ENCODE data around the gene PCDH12.

Gene PCDH12

DNA sequence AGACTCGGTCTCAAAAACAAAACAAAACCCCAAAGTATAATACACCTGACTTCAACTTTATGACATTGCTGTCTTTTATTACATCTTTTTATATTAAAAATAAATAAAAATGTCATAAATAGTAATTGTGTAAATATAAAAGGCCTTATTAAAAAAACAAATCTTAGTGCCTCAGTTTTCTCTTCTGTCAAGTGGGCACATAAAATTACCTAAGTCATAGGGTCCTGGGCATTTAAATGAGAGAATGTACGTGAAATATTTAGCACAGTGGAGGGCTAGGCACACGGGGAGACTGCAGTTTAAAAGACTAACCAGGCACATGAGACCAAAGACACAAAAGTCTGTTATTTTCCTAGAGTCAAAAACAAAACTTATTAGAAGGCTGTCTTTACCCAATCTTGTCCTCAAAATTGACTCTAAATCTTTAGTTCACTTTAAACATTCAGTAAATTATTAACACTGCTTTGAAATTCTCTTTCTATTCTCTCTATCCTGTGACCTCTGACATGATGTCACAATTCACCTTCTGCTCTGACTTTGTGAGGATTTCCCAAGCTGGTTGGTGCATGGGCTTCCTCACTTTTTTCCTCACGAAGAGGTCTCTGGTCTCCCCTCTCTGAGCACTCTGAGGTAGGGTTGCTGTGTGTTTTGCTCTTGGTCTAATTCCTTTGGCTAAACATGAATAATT, 8.4 kb upstream of the PCDH12 start:
- no peak for DNase-seq

GRCh38 chr5:141965071-141965470, 7.1 kb upstream of the PCDH12 start:
- DNase-seq, result no peak

DNA sequence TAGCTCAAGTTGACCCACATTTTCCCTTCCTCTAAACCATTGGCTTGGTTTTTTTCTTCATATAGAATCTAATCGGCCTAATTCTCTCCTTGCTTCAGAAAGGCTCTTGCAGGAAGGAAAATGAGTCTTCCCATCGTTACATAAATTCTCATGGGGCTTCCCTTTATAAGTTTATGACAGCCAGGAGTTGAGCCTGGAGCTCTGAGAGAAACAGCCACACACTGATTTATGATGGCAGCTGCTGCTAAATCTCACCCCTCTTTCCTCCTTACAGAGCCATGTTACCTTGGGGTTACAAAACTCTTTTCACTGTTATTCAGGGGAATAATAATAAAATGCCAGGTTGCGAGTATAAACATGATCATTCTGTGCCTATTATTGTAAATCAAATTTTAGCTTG, 5.7 kb upstream of the PCDH12 start:
- DNase-seq, result no peak

- no peak for DNase-seq
These were observed 3.5 kb upstream of the PCDH12 start for GRCh38 chr5:141961466-141961865.

DNA sequence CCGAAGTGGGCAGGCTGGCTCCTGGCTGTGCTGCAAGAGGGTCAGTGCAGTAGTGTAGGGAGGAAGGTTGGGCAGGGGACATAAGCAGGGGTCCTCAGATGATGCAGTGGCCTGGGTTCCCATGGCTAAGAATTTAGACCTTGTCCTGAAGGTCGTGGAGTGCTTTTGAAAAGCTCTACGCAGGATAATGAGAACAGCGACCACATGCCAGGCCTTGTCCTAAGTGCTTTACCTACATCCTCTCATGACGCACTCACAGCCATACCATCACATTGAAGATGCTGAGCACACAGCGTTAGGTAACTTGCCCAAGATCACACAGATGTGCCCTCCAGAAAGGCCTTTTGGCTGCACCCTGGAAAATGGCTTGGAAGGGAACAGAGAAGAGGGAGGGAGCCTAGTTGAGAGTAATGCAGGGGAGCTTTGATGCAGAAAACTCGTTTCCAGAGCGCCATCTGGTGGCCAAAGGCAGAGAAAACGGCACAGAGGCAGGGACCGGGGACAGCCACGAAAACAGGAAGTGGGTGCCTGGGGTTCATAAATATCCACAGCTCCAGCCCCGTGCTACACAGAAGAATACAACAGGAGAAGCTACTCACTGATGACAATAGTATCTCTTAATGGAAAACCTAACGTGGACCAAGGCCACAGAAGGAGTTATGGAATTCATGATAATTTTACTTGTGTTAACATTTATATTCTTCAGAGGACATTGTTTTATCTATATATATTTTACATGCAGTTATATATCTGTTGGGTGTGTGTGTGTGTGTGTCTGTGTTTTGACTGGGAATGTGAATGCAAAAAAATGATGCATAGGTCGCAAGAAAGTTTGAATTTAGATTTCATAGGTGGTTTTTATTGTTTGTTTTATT, 2.7 kb upstream of the PCDH12 start:
- peak; percentile 75 for DNase-seq

GRCh38 chr5:141960018-141960417, 2.0 kb upstream of the PCDH12 start:
- no peak for DNase-seq

DNA sequence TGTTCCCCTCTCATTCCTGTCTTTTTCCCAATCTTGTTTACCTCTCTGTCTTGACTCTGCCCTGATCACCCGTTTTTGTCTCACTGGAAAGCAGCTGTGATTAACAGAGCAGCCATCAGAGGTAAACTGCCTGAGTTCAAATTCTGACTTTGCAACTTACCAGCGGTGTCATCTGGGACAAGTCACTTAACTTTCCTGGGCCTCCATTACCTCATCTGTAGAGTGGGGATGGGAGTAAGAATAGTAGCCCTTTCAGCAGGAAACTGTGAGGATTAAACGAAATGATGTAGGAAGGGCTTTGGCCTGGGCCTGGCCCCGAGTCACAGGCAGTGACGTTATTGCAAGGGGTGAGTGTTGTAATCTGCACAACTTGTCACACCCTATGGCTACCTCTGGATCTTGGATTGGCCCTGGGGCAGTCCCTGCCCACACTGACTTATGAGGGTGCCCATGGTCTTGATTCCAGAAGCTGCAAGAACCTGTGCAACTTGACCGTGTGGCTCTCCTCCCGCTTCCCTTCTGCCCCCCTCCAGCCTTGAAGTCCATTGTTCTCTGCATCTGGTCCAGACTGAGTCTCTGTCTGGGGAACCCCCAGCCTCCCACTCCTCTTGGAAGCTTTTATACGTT, 657 bp upstream of the PCDH12 start:
- peak; percentile 9 for DNase-seq

- DNase-seq, result no peak
These were observed 520 bp downstream of the PCDH12 start for GRCh38 chr5:141957367-141957996.

GRCh38 chr5:141954194-141954593, 3.8 kb downstream of the PCDH12 start:
- DNase-seq, result no peak

DNA sequence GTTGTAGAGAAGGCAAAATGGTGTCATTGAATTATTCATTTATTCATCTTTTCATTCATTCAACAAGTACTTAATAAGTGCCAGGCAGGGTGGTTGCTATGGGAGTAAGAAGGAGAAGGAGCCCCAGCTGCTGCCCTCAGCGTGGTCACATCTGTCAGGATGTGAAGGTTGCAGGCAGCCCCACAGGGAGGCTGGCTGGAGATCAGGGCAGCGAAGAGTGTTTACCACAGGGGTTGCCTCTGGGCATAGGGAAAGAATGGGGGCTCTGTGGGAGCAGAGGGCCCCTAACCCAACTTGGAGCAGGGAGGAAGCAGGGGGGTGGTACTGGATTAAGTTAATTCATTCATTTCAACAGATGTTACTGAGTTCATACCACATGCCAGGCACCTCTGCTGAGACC, 6.0 kb downstream of the PCDH12 start:
- DNase-seq, result no peak

DNA sequence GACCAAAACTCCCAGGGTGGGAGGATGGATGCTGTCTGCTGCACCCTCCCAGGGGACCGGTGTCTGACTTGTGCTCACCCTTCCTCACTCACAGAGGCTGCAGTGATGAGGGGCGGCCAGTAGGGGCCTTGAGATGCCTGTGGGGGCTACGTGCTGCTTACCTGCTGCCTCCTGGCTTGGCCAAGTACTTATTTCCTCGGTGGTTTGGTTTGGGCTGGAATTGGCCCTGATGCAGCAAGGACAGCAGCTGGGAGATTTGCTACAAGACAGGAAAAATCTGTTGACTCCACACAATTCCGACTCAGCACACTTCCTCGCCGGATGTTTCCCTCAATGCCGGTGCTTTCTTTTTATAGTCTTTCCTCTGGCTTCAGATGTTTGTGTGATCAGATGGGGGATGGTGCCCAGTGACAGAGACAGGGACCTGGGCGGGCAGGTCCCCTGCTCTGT, 6.6 kb downstream of the PCDH12 start:
- no peak for DNase-seq

- DNase-seq, result no peak
These were observed 7.6 kb downstream of the PCDH12 start for GRCh38 chr5:141950207-141951005.

DNA sequence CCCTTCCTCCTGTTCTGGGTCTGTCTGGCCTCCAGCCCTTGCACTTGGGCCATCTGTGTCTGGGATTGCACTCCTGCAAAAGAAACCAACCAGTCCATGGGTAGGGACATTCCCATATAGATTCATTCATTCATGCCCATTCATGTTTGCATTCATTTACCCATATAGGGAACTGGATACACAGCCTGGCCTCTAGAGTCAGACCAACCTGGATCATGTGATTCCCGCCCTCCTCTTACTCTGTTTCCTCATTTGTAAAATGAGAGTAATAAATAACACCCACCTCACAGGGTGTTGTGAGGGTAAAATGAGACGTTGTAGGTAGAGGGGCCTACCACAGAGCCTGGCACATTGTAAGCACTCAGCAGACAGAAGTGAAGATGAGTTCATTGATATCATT, 8.5 kb downstream of the PCDH12 start:
- DNase-seq, result no peak

DNA sequence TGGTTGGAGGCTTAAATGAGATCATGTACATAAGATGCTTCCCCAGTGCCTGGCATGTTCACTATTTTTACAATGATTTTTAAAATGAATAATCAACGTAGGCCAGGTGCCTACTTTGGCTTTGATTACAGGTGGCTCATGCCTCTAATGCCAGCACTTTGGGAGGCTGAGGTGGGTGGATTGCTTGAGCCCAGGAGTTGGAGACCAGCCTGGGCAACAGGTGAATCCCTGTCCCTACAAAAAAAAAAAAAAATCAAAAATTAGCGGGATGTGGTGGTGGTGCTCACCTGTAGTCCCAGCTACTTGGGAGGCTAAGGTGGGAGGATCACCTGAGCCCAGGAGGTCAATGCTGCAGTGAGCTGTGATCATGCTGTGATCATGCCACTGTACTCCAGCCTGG, 9.2 kb downstream of the PCDH12 start:
- no peak for DNase-seq

GRCh38 chr5:141947316-141947715, 10.7 kb downstream of the PCDH12 start:
- DNase-seq, result no peak

DNA sequence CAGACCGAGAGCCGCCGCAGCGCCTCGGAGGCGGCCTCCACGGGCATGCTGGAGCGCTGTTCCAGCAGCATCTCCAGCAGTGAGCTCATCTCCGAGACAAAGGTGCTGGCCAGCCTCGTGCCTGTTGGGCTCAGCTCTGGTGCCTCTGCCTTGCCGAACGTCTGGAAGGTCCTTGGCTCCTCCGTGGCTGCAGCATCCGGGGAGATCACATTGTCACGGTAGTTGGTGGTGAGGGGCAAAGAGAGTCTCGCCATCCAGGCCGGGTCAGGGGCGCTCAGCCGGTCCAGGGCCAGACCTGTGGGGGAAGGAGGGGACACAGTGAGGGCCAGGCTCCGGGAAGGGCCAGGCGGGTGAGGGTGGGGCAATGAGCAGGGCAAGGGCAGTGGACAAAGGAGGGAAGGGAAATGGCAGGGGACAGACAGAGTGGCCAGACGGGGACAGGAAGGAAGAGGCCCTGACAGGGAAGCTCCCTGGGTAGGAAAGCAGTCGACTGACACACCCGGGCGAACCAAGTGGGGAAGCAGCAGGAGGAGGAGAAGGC, 12.4 kb downstream of the PCDH12 start:
- no peak for DNase-seq

DNA sequence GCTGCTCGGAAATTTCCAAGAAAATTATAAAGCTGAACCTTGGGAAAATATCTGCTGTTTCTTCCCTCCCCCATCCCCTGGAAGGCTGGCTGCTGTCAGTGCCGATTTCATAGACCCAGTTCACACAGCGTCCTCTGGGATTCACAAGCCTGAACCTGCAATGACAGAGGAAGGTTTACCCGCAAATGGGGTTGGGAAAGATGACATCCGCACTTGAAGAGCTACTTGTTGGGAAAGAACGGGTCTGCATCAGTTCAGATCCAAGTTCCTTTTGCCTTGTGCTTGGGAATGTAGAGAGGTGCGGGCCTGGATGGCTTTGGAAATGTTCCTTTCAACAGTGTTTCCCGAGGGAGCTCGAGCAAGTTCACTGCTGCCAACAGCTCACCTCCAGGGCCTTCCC, 13.9 kb downstream of the PCDH12 start:
- DNase-seq, result no peak

DNA sequence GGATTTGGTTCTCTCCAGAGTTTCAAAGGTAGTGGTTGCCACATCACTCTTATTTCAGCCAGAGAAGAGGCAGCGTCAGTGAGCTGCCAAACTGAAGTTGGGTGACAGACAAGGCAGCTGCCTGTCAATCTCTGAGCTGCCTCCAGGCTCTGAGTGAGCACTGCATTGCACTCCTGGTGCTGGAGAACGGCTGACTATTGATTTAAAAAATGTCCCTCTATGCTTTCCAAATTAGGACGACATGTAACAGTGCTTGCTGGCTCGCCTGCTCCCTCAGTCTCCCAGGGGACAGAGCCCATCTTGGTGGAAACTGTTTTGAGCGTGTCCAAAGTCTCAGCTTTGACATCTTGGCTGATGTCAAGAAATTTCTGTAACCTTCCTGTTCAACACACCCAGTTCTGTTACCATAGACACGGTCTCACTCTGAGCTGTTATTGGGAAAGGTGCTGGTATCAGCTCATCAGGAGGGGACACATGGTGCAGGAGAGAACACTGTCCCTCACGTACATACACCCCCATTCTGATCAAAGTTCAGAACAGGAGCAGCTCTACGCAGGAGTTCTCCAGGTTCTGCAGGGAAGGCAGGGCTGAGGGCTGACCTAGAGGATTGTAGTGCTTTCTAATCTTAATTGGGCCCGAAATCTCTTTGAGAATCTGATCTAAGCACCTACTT, 15.7 kb downstream of the PCDH12 start:
- no peak for DNase-seq

GRCh38 chr5:141941779-141942178, 16.2 kb downstream of the PCDH12 start:
- DNase-seq, result peak; percentile 9

GRCh38 chr5:141941307-141941706, 16.7 kb downstream of the PCDH12 start:
- no peak for DNase-seq

- DNase-seq, result no peak
These were observed 17.2 kb downstream of the PCDH12 start for GRCh38 chr5:141940695-141941271.
